ENCODE data around the gene LRP8.

Gene LRP8

DNA sequence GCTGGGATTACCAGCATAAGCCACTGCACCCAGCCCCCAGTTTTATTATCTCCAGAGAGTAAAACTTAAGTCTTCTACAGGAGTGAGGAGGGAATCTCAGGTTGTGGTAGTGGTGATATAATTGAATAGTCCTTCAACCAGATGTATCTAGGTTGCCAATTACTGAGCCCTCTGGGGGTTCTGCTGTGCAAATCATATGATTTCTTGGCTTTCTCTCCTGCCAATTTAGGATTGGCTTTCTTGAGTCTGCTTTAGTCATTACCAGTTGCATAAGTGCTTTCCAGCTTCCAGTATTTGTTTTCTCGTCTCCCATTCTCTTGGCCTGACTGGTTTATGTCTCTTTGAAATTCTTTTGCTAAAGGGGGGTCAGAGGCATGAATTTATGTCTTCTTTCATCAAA lies 120.1 kb downstream of the LRP8 start:
- no peak for TF ChIP-seq POLR2AphosphoS5 (IDR thresholded peaks at IDR 0.05; ENCODE audit: low read depth, low read length)
- no peak for TF ChIP-seq TAF1 (IDR thresholded peaks at IDR 0.05; ENCODE audit: borderline replicate concordance, insufficient read depth, low read length)
- TF ChIP-seq FOXP2 (optimal IDR thresholded peaks at IDR 0.05; ENCODE audit: borderline replicate concordance, extremely low read depth, extremely low read length, insufficient read depth) = no peak
- no peak for TF ChIP-seq SIN3A (IDR thresholded peaks at IDR 0.05; ENCODE audit: borderline replicate concordance, insufficient read depth, low read length)
- TF ChIP-seq, protein P1, sequence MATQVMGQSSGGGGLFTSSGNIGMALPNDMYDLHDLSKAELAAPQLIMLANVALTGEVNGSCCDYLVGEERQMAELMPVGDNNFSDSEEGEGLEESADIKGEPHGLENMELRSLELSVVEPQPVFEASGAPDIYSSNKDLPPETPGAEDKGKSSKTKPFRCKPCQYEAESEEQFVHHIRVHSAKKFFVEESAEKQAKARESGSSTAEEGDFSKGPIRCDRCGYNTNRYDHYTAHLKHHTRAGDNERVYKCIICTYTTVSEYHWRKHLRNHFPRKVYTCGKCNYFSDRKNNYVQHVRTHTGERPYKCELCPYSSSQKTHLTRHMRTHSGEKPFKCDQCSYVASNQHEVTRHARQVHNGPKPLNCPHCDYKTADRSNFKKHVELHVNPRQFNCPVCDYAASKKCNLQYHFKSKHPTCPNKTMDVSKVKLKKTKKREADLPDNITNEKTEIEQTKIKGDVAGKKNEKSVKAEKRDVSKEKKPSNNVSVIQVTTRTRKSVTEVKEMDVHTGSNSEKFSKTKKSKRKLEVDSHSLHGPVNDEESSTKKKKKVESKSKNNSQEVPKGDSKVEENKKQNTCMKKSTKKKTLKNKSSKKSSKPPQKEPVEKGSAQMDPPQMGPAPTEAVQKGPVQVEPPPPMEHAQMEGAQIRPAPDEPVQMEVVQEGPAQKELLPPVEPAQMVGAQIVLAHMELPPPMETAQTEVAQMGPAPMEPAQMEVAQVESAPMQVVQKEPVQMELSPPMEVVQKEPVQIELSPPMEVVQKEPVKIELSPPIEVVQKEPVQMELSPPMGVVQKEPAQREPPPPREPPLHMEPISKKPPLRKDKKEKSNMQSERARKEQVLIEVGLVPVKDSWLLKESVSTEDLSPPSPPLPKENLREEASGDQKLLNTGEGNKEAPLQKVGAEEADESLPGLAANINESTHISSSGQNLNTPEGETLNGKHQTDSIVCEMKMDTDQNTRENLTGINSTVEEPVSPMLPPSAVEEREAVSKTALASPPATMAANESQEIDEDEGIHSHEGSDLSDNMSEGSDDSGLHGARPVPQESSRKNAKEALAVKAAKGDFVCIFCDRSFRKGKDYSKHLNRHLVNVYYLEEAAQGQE (IDR thresholded peaks at IDR 0.05; ENCODE audit: insufficient read depth in 1 of 2, low read depth in 2 of 2, low read length in 2 of 2) = no peak

DNA sequence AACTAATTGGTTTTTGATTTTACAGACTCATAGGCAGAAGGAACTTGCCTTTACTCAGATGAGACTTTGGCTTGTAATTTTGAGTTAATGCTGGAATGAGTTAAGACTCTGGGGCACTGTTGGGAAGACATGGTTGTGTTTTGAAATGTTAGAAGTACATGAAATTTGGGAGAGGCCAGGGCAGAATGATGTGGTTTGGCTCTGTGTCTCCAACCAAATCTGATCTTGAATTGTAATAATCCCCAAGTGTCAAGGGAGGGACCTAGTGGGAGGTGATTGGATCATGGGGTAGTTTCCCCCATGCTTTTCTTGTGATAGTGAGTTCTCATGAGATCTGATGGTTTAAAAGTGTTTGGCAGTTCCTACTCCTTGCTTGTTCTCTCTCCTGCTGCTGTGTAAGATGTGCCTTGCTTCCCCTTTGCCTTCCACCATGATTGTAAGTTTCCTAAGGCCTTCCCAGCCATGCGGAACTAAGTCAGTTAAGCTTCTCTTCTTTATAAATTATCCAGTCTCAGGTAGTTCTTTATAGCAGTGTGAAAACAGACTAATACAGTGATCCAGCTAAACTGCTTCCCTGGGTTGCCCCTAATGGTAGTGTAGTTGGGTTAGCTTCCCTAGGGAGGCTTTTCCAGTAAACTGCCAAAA lies 121.0 kb downstream of the LRP8 start:
- TF ChIP-seq POLR2AphosphoS5 (IDR thresholded peaks at IDR 0.05; ENCODE audit: low read depth, low read length) (no peak), TAF1 (IDR thresholded peaks at IDR 0.05; ENCODE audit: borderline replicate concordance, insufficient read depth, low read length) (no peak), FOXP2 (optimal IDR thresholded peaks at IDR 0.05; ENCODE audit: borderline replicate concordance, extremely low read depth, extremely low read length, insufficient read depth) (no peak), SIN3A (IDR thresholded peaks at IDR 0.05; ENCODE audit: borderline replicate concordance, insufficient read depth, low read length) (no peak)
- TF ChIP-seq, protein P1 (IDR thresholded peaks at IDR 0.05; ENCODE audit: insufficient read depth in 1 of 2, low read depth in 2 of 2, low read length in 2 of 2) = no peak

DNA sequence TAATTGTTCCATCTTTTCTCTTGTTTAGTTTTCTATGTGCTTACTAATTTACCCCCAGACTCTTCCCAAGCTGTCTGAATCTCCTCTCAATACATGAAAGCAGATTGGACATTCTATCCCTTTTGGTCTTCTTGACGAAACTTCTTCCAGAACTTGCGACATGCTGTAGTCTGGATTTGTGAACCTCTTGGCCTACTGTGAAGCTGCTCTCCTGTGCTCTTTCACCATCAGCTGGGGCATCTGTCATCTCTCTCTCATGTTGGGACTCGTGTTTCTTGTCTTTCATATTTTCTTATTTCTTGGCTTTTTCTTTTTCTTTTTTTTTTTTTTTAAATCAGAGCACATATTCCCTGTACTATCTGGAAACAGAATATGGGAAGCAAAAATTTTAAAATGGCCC lies 124.4 kb downstream of the LRP8 start:
- TF ChIP-seq, protein P1 (IDR thresholded peaks at IDR 0.05; ENCODE audit: insufficient read depth in 1 of 2, low read depth in 2 of 2, low read length in 2 of 2) = no peak

GRCh38 chr1:53198241-53198651 lies 129.6 kb downstream of the LRP8 start:
- TF ChIP-seq, protein P1 (IDR thresholded peaks at IDR 0.05; ENCODE audit: insufficient read depth in 1 of 2, low read depth in 2 of 2, low read length in 2 of 2) = no peak
- no peak for TF ChIP-seq POLR2AphosphoS5 (IDR thresholded peaks at IDR 0.05; ENCODE audit: low read depth, low read length)
- TF ChIP-seq TAF1 (IDR thresholded peaks at IDR 0.05; ENCODE audit: borderline replicate concordance, insufficient read depth, low read length) = no peak
- no peak for TF ChIP-seq FOXP2 (optimal IDR thresholded peaks at IDR 0.05; ENCODE audit: borderline replicate concordance, extremely low read depth, extremely low read length, insufficient read depth)
- TF ChIP-seq SIN3A (IDR thresholded peaks at IDR 0.05; ENCODE audit: borderline replicate concordance, insufficient read depth, low read length) = no peak
